ENCODE results near the gene DAB2IP. TPM values are rescaled to one million over a fixed set of nuclear protein-coding genes. Genes with fewer than 3 reads are reported as not detected.

The DAB2IP gene
- total RNA-seq, 1 donor from 2014 or later: 11.9 TPM

- DNase-seq: no peak
Measured at GRCh38 chr9:121802753-121803152, 151.3 kb downstream of the DAB2IP start.

GRCh38 chr9:121807069-121807822, 155.8 kb downstream of the DAB2IP start:
- no peak for DNase-seq

GRCh38 chr9:121807823-121808278, 156.4 kb downstream of the DAB2IP start:
- no peak for DNase-seq

GRCh38 chr9:121808781-121809180, 157.3 kb downstream of the DAB2IP start:
- no peak for DNase-seq

- no peak for DNase-seq
Measured at GRCh38 chr9:121809356-121810050, 158.1 kb downstream of the DAB2IP start.

GRCh38 chr9:121810489-121810888, 159.1 kb downstream of the DAB2IP start:
- DNase-seq: no peak

- DNase-seq: no peak
Measured at GRCh38 chr9:121811140-121811539, 159.7 kb downstream of the DAB2IP start.

- no peak for DNase-seq
Measured at GRCh38 chr9:121811751-121812150, 160.3 kb downstream of the DAB2IP start.

GRCh38 chr9:121812159-121812735, 160.8 kb downstream of the DAB2IP start:
- DNase-seq: no peak

- DNase-seq: no peak
Measured at GRCh38 chr9:121813519-121814210, 162.2 kb downstream of the DAB2IP start.

GRCh38 chr9:121814594-121814993, 163.2 kb downstream of the DAB2IP start:
- DNase-seq: no peak

- no peak for DNase-seq
Measured at GRCh38 chr9:121815084-121815483, 163.7 kb downstream of the DAB2IP start.

- no peak for DNase-seq
Measured at GRCh38 chr9:121815546-121816448, 164.4 kb downstream of the DAB2IP start.

- no peak for DNase-seq
Measured at GRCh38 chr9:121816449-121816817, 165.0 kb downstream of the DAB2IP start.

GRCh38 chr9:121816845-121817450, 165.5 kb downstream of the DAB2IP start:
- DNase-seq: no peak

GRCh38 chr9:121817476-121817875, 166.0 kb downstream of the DAB2IP start:
- no peak for DNase-seq

GRCh38 chr9:121818016-121818661, 166.7 kb downstream of the DAB2IP start:
- no peak for DNase-seq

GRCh38 chr9:121818841-121819427, 167.5 kb downstream of the DAB2IP start:
- no peak for DNase-seq

- DNase-seq: no peak
Measured at GRCh38 chr9:121819428-121820231, 168.2 kb downstream of the DAB2IP start.

Measured in occipital lobe (tissue), 2 donors.